OCI-LY1 (cell line): Measurements from ENCODE around the gene GNAQ.

Experiments
- CTCF ChIP-seq: fragments of 200-600 bp; sonication (generic), shearing (Covaris generic); IDR thresholded peaks from 2 replicates; pipeline ENCODE4 v1.5.1; 2017; ENCODE audit warnings: mild to moderate bottlenecking, antibody characterized with exemption, low read length, moderate library complexity, mixed read lengths
- EZH2 ChIP-seq: fragments of 200-600 bp; sonication (generic), shearing (Covaris generic); IDR thresholded peaks from 2 replicates; pipeline ENCODE4 v1.8.0; 2017; ENCODE audit warnings: borderline replicate concordance, mixed run types, mild to moderate bottlenecking, antibody characterized with exemption, low read length, moderate library complexity, mixed read lengths

DNA sequence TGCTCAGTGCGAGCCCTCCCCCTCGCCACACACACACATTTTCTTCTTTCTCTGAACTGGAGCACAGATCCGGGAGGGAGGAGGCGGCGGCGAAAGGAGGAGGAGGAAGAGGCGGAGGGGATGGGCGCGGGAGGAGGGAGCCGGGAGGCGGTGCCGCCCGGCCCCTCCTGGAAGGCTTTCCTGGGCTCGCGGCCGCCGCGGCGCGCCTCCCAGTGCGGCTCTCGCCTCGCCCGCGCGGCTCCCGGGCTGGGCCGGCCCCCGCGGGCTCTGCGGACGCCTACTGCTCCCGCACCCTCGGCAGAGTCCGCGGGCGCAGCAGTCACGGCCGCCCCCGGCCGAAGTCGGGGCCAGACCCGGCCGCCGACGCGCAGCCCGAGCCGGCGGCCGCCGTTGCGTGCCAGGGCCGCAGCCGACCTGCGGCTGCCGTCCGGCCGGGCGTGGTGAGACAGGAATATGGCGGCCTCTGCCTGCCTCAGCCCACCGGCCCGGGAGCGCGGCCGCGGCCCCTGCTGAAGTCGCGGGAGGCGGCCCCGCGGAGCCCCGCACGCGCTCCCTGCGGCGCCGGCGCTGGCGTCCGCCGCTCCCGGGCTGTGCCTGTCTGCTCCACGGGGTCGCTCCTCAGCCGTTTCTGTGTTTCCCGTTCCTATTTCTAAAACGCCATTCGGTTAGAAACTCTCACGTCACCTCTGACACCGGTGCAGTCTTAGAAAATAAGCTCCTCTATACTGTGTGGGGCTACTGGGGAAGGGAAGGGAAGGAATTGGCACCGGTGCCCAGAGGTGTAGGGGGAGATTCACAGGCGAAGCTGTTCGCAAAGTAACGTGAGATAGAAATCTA, 500 bp upstream of the GNAQ start:
- TF ChIP-seq EZH2 (no peak), CTCF (no peak)
